ENCODE results near the gene EEF2K. TPM values are rescaled to one million over a fixed set of nuclear protein-coding genes. Genes with fewer than 3 reads are reported as not detected.
"Not testable (repeated sequence)": the region's sequence is repeated elsewhere in the genome, so short reads cannot be mapped to it uniquely, and the experiment has no call there.

EEF2K gene
- total RNA-seq, 1 donor from 2014 or later = 35.2 TPM

GRCh38 chr16:22194707-22195444, 11.2 kb upstream of the EEF2K start:
- Histone ChIP-seq H3K4me1 (peaks cover 46% of the 10 kb centered on the region), H3K27me3 (ENCODE audit: low read depth) (no peaks in the 10 kb centered on the region), H3K9me3 (no peaks in the 10 kb centered on the region), H3K4me3 (no peak overlapping the region), H3K27ac (peak overlapping the region; percentile 80), H3K36me3 (no peaks in the 10 kb centered on the region)
- intact Hi-C loops (cut with DNase I) = loop anchor here (5.0 kb wide), 1 partner anchor 102 kb away; the partner anchor contains the start of gene POLR3E
- no peak for TF ChIP-seq CTCF (IDR thresholded peaks at IDR 0.05)
- ATAC-seq (no peak), DNase-seq (no peak)

GRCh38 chr16:22195445-22195694, 10.7 kb upstream of the EEF2K start:
- intact Hi-C loops (cut with DNase I) = loop anchor here (5.0 kb wide), 1 partner anchor 102 kb away; the partner anchor contains the start of gene POLR3E
- H3K27ac ChIP-seq = peak overlapping the region; percentile 80
- no peak for DNase-seq
- TF ChIP-seq CTCF (IDR thresholded peaks at IDR 0.05) = no peak
- no peaks in the 10 kb centered on the region for H3K36me3 ChIP-seq
- H3K4me3 ChIP-seq = peak overlapping the region; percentile 63
- ATAC-seq = no peak
- H3K9me3 ChIP-seq = no peaks in the 10 kb centered on the region
- peaks cover 45% of the 10 kb centered on the region for H3K4me1 ChIP-seq
- no peaks in the 10 kb centered on the region for H3K27me3 ChIP-seq (ENCODE audit: low read depth)

GRCh38 chr16:22195695-22196558, 10.2 kb upstream of the EEF2K start:
- Histone ChIP-seq H3K4me1 (peaks cover 45% of the 10 kb centered on the region), H3K36me3 (no peaks in the 10 kb centered on the region), H3K9me3 (no peaks in the 10 kb centered on the region), H3K4me3 (peak overlapping the region; percentile 63), H3K27me3 (ENCODE audit: low read depth) (no peaks in the 10 kb centered on the region), H3K27ac (peak overlapping the region; percentile 80)
- peak; percentile 90 for DNase-seq
- intact Hi-C loops (cut with DNase I) = loop anchor here (5.0 kb wide), 1 partner anchor 101 kb away; the partner anchor contains the start of gene POLR3E
- ATAC-seq = peak; percentile 54 to 63
- peak; percentile 94 for TF ChIP-seq CTCF (IDR thresholded peaks at IDR 0.05)

GRCh38 chr16:22196559-22197168, 9.4 kb upstream of the EEF2K start:
- not testable (repeated sequence) for H3K27me3 ChIP-seq (ENCODE audit: low read depth); ATAC-seq; DNase-seq; H3K27ac ChIP-seq; H3K9me3 ChIP-seq; H3K36me3 ChIP-seq
- H3K4me3 ChIP-seq = peak overlapping the region; percentile 63
- peaks cover 45% of the 10 kb centered on the region for H3K4me1 ChIP-seq
- intact Hi-C loops (cut with DNase I) = loop anchor here (5.0 kb wide), 1 partner anchor 101 kb away; the partner anchor contains the start of gene POLR3E

GRCh38 chr16:22198547-22199293, 7.4 kb upstream of the EEF2K start:
- intact Hi-C loops (cut with DNase I) = loop anchor here (5.0 kb wide), 1 partner anchor 99 kb away; the partner anchor contains the start of gene POLR3E
- DNase-seq = no peak
- Histone ChIP-seq H3K4me3 (no peak overlapping the region), H3K27me3 (ENCODE audit: low read depth) (no peaks in the 10 kb centered on the region), H3K27ac (peak overlapping the region; percentile 77), H3K36me3 (no peaks in the 10 kb centered on the region), H3K9me3 (no peaks in the 10 kb centered on the region), H3K4me1 (peaks cover 24% of the 10 kb centered on the region)
- no peak for ATAC-seq
- TF ChIP-seq CTCF (IDR thresholded peaks at IDR 0.05) = no peak

Measured in lower lobe of right lung (tissue), 2 donors.